Adipocyte (in vitro differentiated cells): Measurements from ENCODE around the gene FBXO5.
"Not testable (repeated sequence)": the region's sequence is repeated elsewhere in the genome, so short reads cannot be mapped to it uniquely, and the experiment has no call there.

Experiments
- DNase-seq: peaks from one replicate; pipeline ENCODE4 v3.0.0-alpha.2; 2015; ENCODE audit warnings: low read depth
- H3K27me3 ChIP-seq: replicated peaks from 2 replicates; pipeline ENCODE4 v1.7.0; 2013; ENCODE audit warnings: mild to moderate bottlenecking, low read length, moderate library complexity; ENCODE audit not compliant: control insufficient read depth, insufficient read depth
- H3K36me3 ChIP-seq: 2 replicates; pipeline ENCODE4 v1.7.0; 2013; ENCODE audit warnings: low read length, mild to moderate bottlenecking, moderate library complexity; ENCODE audit not compliant: control insufficient read depth, insufficient read depth, severe bottlenecking
- H3K4me1 ChIP-seq: 2 replicates; pipeline ENCODE4 v1.7.0; 2013; ENCODE audit warnings: mild to moderate bottlenecking, low read length, moderate library complexity; ENCODE audit not compliant: control insufficient read depth, insufficient read depth
- H3K4me3 ChIP-seq: 2 replicates; pipeline ENCODE4 v1.7.0; 2013; ENCODE audit warnings: mild to moderate bottlenecking, low read length, moderate library complexity
- H3K9ac ChIP-seq: 2 replicates; pipeline ENCODE4 v1.7.0; 2013; ENCODE audit warnings: mild to moderate bottlenecking, low read length, moderate library complexity
- H3K9me3 ChIP-seq: 2 replicates; pipeline ENCODE4 v1.7.0; 2013; ENCODE audit warnings: mild to moderate bottlenecking, low read length, moderate library complexity; ENCODE audit not compliant: control insufficient read depth

Gene FBXO5

GRCh38 chr6:152973916-152974315, 8.9 kb downstream of the FBXO5 start:
- Histone ChIP-seq H3K36me3 (peaks cover 24% of the 10 kb centered on the region), H3K4me3 (no peak overlapping the region), H3K4me1 (peaks cover 15% of the 10 kb centered on the region), H3K9ac (no peak overlapping the region), H3K9me3 (no peaks in the 10 kb centered on the region), H3K27me3 (no peaks in the 10 kb centered on the region)
- DNase-seq = no peak

DNA sequence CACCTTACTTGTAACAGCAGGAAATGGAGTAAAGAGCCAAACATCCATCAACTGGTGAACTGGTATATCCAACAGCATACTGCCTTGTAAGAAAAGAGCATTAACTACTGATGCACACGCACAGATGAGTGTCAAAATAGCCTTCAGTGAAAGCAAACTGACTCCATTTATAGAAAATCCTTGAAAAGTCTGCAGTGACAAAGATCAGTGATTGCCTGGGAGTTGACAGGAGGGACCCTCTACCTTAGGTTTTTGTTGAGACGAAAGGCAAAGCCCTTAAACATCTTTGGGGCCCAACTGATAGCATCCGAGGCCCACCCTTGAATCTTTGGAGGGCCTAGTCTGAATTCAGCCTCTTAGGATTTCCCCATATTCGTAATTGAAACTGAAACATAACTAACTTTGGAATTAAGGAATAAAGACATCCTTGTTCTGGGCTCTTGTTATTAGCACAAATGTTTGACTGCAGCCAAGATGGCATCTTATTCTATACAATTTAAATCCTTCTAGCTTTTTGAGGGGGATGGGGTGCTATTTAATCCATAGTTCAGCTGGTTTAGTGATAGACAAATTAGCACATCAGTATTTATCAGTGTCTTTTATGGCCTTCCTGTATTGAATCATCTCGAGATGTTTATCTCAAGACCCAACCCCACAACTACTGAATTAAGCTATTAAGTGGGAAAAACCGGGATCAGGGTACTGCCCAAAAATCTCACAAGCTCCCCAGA, 13.0 kb downstream of the FBXO5 start:
- H3K9ac ChIP-seq = no peak overlapping the region
- no peaks in the 10 kb centered on the region for H3K9me3 ChIP-seq
- peaks cover 2% of the 10 kb centered on the region for H3K4me1 ChIP-seq
- no peaks in the 10 kb centered on the region for H3K27me3 ChIP-seq
- DNase-seq = no peak
- peaks cover 24% of the 10 kb centered on the region for H3K36me3 ChIP-seq
- H3K4me3 ChIP-seq = no peak overlapping the region

DNA sequence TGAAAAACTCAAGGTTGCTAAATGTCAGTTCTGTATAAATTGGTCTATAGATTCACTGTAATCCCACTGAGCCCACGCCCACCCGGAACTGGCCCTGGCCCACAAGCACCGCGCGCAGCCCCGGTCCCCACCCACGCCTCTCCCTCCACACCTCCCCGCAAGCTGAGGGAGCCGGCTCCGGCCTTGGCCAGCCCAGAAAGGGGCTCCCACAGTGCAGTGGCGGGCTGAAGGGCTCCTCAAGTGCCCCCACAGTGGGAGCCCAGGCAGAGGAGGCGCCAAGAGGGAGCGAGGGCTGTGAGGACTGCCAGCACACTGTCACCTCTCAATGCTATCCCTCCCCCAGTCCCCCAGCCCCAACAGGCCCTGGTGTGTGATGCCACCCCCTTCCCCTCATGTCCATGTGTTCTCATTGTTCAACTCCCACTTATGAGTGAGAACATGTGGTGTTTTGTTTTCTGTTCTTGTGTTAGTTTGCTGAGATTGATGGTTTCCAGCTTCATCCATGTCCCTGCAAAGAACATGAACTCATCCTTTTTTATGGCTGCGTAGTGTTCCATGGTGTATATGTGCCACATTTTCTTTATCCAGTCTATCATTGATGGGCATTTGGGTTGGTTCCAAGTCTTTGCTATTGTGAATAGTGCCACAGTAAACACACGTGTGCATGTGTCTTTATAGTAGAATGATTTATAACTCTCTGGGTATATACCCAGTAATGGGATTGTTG, 16.5 kb downstream of the FBXO5 start:
- not testable (repeated sequence) for H3K9ac ChIP-seq, H3K4me1 ChIP-seq, DNase-seq, H3K9me3 ChIP-seq, H3K27me3 ChIP-seq, H3K4me3 ChIP-seq
- H3K36me3 ChIP-seq = peaks cover 11% of the 10 kb centered on the region

DNA sequence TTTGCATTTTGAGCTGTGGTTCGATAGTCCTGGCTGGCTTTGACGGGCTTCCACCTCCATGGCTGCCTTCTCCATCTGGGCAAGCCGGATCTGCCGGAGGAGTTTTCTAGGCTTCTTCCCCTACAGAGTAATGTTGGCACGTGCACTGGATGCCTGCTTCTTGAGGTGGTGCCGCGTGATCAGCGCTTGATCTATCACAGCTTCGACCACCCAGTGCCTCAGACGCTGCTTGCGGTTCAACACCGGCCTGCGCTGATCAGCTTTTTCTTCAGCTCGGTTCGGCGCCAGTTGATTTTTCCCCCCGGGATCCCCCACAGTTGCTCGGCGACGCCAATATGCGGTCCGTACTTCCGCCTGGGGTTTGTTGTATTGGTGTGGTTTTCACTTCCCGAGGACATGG, 23.5 kb downstream of the FBXO5 start:
- no peaks in the 10 kb centered on the region for H3K36me3 ChIP-seq
- H3K9ac ChIP-seq = no peak overlapping the region
- H3K27me3 ChIP-seq = no peaks in the 10 kb centered on the region
- no peak overlapping the region for H3K4me3 ChIP-seq
- H3K9me3 ChIP-seq = no peaks in the 10 kb centered on the region
- DNase-seq = no peak
- no peaks in the 10 kb centered on the region for H3K4me1 ChIP-seq

DNA sequence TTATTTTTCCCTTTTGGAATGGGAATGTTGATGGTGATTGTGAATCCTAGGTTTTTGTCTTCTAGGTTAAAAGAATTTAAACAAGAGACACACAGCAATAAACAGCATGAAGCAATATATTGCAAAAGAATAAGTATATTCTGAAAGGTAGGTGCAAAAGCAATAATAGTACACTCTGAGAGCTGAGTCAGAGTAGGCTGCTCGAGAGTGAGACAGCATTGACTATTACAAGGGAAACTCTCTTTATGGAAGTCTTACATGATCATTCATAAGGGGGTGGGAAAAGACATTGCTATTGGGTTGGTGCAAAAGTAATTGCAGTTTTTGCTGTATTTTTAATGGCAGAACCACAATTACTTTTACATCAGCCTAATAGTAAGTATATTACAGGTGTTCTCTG, 25.0 kb downstream of the FBXO5 start:
- no peak for DNase-seq
- Histone ChIP-seq H3K4me1 (peaks cover 2% of the 10 kb centered on the region), H3K27me3 (no peaks in the 10 kb centered on the region)

GRCh38 chr6:152954443-152954842, 28.4 kb downstream of the FBXO5 start:
- H3K4me3 ChIP-seq = no peak overlapping the region
- no peak overlapping the region for H3K9ac ChIP-seq
- H3K4me1 ChIP-seq = peaks cover 11% of the 10 kb centered on the region
- H3K9me3 ChIP-seq = no peaks in the 10 kb centered on the region
- DNase-seq = no peak
- H3K27me3 ChIP-seq = no peaks in the 10 kb centered on the region
- no peaks in the 10 kb centered on the region for H3K36me3 ChIP-seq

More for the DNA sequence above, 25.0 kb downstream of the FBXO5 start:
- H3K36me3 ChIP-seq = no peaks in the 10 kb centered on the region
- no peak overlapping the region for H3K4me3 ChIP-seq
- no peak overlapping the region for H3K9ac ChIP-seq
- no peaks in the 10 kb centered on the region for H3K9me3 ChIP-seq

DNA sequence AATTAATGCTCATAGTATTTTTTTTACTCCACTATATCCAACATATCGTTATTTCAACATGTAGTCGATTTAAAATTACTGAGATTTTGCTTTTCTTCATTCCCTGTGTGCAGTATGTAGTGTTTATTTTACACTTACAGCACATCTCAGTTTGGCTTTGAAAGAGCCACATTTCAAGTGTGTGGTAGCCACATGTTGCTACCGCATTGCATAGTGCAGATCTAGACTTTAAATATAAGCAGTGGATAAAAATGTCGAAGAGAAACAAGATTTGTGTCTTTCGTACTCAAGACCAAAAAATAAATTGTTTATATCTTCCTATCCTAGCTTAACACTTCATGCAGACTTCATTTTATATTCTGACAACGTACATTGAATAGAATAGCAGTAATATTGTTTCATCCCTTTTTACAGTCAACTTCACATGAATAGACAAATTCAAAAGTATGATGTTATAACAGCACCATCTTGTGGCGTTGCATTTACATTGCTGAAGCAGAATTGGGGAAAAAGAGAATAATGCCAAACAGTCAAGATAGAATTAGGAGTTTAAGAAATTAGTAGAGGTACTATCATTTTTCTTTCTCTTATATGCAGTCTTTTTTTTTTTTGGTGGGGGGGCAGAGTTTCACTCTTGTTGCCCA, 29.9 kb downstream of the FBXO5 start:
- no peaks in the 10 kb centered on the region for H3K27me3 ChIP-seq
- no peaks in the 10 kb centered on the region for H3K36me3 ChIP-seq
- peak overlapping the region; percentile 6 for H3K4me3 ChIP-seq
- H3K4me1 ChIP-seq = peaks cover 11% of the 10 kb centered on the region
- DNase-seq = peak; percentile 71
- H3K9me3 ChIP-seq = no peaks in the 10 kb centered on the region
- H3K9ac ChIP-seq = no peak overlapping the region

- Histone ChIP-seq H3K9me3 (no peaks in the 10 kb centered on the region), H3K36me3 (no peaks in the 10 kb centered on the region), H3K27me3 (no peaks in the 10 kb centered on the region), H3K9ac (no peak overlapping the region), H3K4me3 (no peak overlapping the region), H3K4me1 (peaks cover 11% of the 10 kb centered on the region)
- DNase-seq = peak; percentile 6
Observed at GRCh38 chr6:152952045-152952444, 30.8 kb downstream of the FBXO5 start.

DNA sequence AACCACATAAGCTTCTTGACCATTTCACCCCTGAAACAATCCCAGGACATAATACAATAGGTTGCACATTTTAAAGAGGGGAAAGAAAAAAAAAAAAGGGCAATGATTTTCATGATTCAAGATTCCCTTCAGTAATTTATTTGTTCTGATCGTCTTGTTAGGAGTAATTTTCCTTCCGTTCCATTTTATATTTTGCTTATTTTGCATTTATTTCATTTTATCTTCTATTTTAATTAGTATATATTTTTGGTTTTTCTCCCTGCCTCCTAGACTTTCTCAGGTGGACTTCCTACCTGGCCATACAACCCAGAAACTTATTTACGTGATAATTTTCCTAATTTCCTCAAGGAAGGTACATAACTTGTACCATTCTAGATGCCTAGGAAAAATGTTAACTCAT, 32.6 kb downstream of the FBXO5 start:
- no peaks in the 10 kb centered on the region for H3K27me3 ChIP-seq
- no peaks in the 10 kb centered on the region for H3K36me3 ChIP-seq
- no peaks in the 10 kb centered on the region for H3K9me3 ChIP-seq
- no peak overlapping the region for H3K9ac ChIP-seq
- peaks cover 11% of the 10 kb centered on the region for H3K4me1 ChIP-seq
- H3K4me3 ChIP-seq = no peak overlapping the region
- no peak for DNase-seq

DNA sequence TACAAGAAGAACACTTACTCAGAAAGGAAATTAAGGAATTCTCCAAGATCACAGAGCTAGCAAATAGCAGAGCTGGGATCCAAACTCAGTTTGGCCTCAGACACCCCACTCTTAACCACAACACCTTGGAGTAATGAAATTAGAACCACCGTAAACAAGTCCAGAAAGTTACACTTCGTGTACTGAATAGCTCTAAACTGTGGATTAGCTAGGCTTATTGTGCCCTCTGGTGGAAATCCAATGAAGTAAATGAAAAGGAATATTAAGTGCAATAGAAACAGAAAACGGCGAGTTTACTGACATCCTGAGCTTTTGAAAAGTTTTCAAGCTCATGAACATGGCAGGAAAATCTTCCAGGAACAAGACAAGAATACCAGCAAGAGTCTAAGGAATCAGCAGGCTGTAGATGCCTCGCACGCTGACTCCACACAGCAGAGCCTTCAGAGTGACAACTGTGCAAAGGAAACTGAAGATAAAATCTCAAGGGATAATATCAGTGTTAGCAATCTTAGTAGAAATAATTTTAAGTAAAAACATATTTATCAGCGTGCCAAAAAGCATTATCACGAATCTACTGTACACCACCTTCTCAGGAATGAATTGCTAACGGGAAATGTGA, 34.6 kb downstream of the FBXO5 start:
- Histone ChIP-seq H3K4me3 (peak overlapping the region; percentile 62), H3K36me3 (no peaks in the 10 kb centered on the region), H3K9me3 (no peaks in the 10 kb centered on the region), H3K27me3 (no peaks in the 10 kb centered on the region), H3K4me1 (peaks cover 11% of the 10 kb centered on the region), H3K9ac (peak overlapping the region; percentile 8)
- DNase-seq = peak; percentile 79

- no peaks in the 10 kb centered on the region for H3K36me3 ChIP-seq
- peak; percentile 3 for DNase-seq
- H3K9me3 ChIP-seq = no peaks in the 10 kb centered on the region
- H3K4me3 ChIP-seq = no peak overlapping the region
- no peak overlapping the region for H3K9ac ChIP-seq
- peaks cover 2% of the 10 kb centered on the region for H3K4me1 ChIP-seq
- H3K27me3 ChIP-seq = no peaks in the 10 kb centered on the region
Observed at GRCh38 chr6:152946995-152947394, 35.8 kb downstream of the FBXO5 start.
